GM18502 (cell line): ENCODE measurements around the gene TMPRSS11B.
A peak's percentile ranks its signal among the peaks of the same experiment; 100 is the strongest.
"Not testable (repeated sequence)": the region's sequence is repeated elsewhere in the genome, so short reads cannot be mapped to it uniquely, and the experiment has no call there.

ENCODE experiments used
- ATAC-seq: cut with Tn5 transposase; IDR thresholded peaks from one replicate; pipeline ENCODE4 v1.9.1; 2021; ENCODE audit warnings: mild to moderate bottlenecking; ENCODE audit not compliant: unreplicated experiment, poor library complexity

Gene TMPRSS11B, protein sequence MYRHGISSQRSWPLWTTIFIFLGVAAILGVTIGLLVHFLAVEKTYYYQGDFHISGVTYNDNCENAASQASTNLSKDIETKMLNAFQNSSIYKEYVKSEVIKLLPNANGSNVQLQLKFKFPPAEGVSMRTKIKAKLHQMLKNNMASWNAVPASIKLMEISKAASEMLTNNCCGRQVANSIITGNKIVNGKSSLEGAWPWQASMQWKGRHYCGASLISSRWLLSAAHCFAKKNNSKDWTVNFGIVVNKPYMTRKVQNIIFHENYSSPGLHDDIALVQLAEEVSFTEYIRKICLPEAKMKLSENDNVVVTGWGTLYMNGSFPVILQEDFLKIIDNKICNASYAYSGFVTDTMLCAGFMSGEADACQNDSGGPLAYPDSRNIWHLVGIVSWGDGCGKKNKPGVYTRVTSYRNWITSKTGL

DNA sequence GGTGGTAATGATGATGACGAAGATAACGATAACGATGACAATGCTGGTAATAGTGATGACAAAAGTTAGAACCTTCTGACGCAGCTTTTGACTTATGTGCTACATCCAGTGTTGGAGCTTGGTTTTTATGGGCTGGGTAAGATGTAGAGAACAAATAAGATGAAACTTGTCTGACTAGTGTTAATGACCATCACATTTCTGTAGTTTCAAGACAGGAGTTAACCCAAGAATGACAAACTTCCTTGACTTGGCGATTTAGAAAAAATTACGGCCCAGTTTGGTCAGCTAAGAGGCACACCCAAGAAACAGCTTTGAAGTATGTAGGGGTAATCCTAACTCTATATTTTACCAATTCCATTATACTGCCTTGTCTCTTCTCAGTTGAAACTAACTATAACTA, at the start of gene TMPRSS11B:
TMPRSS11B (minus strand) TSS at position 101 of the 400 bp plus-strand sequence. CDS start 136 bp downstream, outside the sequence.
- no peak for ATAC-seq

DNA sequence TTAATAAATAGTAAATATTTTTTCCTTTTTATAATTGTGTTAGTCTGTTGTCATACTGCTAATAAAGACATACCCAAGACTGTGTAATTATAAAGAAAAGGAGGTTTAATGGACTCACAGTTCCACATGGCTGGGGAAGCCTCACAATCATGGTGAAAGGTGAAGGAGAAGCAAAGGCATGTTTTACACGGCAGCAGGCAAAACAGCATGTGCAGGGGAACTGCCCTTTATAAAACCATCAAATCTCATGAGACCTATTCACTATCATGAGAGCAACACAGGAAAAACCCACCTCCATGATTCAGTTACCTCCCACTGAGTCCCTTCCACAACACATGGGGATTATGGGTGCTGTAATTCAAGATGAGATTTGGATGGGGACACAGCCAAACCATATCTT, 45.8 kb upstream of the TMPRSS11B start:
- ATAC-seq = no peak

DNA sequence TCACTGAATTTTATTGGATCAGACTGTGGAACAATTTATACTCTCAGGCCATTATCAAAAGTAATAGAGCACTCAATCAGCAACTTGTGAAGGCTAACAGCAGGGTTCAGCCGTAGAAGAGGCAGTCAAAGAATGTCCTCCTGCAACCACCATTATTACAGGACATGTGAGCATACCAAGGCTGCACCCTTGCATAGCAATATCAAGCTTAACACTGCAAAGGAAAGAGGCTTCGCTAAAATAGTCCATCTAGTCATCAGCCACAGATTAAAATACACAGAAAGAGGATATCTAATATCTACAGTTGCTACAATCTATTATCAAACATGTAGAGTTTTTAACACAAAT, 42.9 kb upstream of the TMPRSS11B start:
- ATAC-seq = no peak

DNA sequence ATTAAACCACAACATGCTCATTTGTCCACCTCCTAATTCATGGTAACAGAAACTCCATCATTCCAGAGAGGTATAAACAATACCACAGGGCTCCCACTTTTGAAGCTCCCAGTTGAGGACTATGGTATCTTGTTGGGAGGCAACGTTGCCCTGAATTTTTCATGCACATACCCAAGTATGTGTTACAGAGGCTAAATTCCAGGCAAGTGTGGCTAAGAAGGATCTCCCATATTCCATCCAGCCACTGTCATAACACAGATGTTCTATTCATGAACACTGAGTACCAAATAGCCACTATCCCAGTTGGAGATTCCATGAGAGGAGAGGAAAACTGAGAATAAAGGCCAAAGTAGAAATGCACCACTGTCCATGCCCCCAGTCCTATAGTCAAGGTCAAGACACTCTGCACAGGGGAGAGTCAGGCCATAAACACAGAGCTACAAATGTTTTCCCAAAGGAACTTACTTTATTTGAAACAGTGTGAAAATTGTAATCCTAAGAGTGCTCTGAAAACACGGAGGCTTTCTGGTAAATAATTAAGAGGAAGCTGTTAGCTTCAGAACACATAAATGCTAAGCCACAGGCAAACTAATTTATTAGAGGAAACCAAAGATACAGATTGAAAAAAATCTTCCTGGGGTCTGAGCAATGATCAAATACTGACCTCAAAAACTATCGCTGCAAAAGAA, 42.4 kb upstream of the TMPRSS11B start:
- no peak for ATAC-seq

DNA sequence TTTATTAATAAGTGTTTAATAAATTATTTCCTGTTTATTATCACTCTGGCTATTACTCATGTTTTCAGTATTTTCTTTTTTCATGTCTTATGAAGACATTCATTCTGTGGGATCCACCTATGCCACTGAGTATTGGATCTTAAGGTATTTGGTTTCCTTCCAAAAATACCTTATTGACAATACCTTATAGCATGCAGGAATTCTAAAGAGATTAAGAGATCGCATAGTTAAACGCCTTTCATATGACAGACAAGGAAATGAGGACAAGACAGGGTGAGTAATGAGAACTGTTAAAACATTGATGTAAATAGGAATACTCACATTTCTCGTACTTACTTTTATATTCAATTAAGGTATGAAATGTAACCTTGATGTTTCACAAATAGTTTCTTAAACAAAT, 38.2 kb upstream of the TMPRSS11B start:
- ATAC-seq = no peak

DNA sequence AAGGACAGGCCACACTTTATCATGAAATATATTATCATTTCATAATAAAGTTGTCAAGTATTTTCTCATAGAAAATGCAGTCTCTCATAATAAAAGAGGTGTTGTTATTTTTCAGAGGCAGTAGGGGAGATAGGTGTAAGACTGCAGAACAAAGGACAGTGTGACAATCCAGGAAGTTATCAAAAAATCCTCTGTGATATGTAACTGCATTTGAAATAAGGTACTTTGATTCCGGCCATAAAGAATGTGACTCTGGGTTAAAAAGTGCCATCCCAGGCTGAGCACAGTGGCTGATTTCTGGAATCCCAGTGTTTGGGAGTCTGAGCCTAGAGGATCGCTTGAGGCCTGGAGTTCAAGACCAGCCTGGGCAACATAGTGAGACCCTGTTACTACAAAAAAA, 37.6 kb upstream of the TMPRSS11B start:
- ATAC-seq = no peak

DNA sequence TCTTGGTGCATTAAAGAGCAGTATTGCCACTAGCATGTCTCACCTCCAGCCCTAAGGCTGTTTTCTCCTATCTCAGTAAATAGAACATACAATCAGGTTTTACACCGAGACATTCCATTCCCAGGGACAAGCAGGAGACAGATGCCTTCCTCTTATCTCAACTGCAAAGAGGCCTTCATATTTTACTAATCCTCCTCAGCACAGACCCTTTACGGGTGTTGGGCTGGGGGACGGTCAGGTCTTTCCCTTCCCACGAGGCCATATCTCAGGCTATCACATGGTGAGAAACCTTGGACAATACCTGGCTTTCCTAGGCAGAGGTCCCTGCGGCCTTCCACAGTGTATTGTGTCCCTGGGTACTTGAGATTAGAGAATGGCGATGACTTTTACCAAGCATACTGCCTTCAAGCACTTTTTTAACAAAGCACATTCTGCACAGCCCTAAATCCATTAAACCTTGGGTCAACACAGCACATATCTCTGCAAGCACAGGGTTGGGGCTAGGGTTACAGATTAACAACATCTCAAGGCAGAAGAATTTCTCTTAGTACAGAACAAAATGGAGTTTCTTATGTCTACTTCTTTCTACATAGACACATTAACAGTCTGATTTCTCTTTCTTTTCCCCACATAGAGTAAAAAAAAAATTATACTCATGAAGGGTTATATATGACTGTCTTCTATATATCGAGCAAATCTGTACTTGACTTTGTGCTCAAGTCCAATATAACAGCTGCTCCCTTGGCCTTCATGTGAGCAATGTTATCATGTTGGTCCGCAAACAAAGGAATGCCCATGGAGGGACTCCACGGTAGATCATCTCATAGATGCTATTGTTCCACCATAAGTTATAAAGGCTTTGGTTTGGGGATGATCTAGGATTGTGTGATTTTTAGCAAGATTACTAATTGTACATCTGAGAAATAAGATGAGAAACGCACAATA, 36.6 kb upstream of the TMPRSS11B start:
- ATAC-seq = not testable (repeated sequence)

DNA sequence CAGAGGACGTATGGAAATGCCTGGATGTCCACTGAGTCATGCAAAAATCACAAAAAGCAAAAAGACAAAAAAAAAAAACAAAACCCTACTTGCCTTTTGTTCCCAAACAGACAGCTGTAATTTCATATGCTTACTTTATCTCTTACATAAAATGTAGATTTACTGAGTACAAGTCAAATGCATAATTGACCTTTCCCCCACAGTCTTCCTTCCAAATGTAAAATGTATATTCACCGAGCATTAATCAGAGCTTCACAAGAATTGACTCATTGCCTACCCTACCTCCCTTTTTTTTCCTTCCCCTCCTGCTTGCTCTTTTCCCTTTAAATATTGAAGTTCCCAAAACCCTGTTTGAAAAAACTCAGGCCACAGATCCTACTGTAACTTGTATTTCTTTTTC, 32.5 kb upstream of the TMPRSS11B start:
- no peak for ATAC-seq

DNA sequence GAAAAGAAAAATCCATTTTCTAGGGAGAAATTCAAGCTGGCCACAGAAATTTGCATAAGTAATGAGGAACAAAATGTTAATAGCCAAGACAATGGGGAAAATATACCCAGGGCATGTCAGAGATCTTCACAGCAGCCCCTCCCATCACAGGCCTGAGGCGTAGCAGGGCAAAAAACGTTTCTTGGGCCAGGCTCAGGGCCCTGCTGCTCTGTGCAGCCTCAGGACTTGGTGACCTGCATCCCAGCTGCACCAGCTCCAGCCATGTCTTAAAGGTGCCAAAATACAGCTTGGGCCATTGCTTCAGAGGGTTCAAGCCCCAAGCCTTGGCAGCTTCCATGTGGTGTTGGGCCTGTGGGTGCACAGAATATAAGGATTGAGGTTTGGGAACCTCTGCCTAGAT, 32.1 kb upstream of the TMPRSS11B start:
- no peak for ATAC-seq

DNA sequence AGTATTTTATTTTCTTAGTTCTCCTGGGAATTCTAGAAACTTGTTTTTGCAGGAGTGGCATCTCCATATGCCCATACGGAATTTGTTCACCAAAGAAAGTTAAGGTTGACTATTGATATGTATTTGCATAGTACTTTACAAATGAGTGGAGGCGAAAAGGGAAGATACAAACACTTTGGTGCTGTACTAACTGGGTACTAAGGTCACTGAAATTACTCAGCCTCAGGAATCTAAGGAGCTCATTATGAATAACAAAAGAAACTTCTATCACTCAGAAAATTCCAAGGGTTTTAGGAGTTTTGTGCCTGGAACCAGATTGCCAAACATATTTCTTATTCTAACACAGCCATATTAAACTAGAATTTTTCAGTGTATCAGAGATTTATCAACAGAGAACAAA, 27.4 kb upstream of the TMPRSS11B start:
- peak; percentile 60 for ATAC-seq

DNA sequence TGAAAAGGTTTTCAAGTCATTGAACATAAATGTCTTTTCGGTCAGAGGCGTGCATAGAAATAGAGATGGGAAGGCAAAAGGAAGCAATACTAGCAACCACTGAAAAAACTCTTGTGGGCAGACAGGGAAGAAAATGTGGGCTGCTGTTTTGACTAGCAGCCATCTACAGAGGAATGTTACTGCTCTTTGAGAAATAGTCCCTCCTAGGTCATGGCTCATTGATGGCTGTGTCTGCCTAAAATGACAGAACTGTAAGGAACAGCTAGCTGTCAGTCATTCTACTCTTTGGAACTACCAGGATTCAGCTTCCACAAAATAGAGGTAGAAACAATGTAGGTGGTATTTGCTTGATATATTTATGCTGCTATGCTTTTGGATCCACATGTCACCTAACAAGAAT, 26.9 kb upstream of the TMPRSS11B start:
- peak; percentile 57 for ATAC-seq

DNA sequence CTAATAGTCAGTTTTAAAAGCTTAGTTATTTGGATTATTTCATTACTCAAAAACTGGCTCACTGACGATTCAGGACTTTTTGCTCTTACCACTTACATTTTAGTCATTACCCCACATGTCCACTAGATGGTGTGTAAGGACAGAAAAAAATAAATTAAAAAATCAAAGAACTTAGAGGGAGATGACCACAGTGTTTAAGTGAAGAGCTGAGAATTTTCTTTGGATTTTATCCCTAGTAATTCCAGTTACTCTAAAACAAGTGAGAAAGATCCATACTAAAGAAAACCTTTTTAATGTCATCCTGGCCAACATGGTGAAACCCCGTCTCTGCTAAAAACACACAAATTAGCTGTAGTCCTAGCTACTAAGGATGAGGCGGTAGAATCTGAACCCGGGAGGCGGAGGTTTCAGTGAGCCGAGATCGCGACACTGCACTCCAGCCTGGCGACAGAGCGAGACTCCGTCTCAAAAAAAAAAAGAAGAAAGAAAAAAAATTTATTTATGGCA, 26.4 kb upstream of the TMPRSS11B start:
- ATAC-seq = peak; percentile 72

DNA sequence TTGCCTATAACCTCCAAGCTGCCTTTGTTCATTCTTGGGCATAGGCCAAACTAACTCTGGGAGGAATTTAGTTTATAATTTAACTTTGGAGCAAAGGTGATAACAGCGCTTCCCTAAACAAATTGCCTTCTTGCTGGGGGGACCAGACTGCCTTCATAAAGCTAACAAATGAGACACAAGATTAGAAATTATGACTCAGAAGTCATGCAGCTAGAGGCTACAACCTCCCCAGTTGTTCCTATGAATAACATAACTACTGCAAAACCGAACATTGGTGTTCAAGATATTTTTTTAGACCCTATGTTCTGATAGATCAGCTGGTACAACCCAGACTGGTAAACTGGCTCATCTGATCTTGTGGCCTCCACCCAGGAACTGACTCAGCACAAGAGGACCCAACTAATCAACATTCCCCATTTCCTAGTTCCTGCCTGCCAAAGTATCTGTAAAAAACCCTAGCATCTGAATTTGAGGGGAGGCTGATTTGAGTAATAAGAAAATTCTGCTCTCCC, 22.0 kb upstream of the TMPRSS11B start:
- ATAC-seq = no peak

DNA sequence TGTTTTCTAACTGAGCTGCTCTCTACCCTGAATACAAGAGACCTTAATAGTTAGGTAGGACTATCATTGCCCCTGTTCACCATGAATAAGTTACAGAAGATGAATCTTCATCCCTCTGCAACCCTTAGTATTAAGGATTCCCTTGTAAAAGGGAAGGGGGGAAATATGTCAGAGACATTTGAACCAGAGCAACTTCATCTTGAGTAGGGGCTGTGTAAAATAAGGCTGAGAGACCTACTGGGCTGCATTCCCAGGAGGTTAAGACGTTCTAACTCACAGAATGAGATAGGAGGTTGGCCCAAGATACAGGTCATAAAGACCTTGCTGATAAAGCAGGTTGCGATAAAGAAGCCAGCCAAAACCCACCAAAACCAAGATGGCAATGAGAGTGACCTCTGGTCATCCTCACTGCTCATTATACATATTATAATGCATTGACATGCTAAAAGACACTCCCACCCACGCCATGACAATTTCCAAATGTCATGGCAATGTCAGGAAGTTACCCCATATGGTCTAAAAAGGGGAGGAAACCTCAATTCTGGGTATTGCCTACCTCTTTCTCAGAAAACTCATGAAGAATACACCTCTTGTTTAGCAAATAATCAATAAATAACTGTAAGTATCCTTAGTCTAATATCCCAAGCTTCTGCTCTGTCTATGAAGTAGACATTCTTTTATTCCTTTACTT, 19.5 kb upstream of the TMPRSS11B start:
- ATAC-seq = no peak

DNA sequence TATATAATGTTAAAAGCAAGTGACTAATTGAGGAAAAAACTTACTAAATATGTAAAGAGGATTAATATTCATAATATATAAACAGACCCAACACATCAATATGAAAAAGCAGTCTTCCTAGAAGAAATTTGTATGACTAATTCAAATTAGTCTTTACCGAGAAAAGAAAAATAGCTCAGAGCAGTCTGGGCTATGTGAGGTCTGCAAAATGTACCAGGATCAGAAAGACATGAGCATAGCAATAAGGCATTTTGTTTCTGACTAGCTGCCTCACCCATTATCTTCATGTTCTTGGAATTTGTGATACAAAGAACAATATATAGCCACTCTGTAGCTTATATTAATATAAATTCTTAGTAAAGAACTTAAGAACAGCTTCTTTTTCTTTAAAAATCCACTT, 13.7 kb upstream of the TMPRSS11B start:
- no peak for ATAC-seq

DNA sequence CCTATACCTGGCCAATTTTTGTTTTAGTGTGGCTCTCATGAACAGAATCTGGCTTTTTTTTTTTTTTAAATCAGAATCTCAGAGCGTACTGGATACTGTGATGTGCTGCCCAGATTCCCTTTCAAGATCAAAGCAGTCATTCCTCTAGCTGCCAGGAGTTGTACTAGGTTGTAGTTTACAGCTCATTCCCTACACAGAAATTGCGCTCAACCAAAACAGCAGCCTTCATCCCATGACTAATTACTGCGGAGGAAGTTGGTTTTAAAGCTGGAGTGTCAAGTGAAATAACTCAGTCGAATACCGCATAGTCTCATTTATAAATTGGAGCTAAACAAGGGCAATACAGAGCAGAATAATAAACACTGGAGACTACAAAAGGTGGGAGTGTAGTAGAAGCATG, 12.2 kb upstream of the TMPRSS11B start:
- ATAC-seq = no peak

DNA sequence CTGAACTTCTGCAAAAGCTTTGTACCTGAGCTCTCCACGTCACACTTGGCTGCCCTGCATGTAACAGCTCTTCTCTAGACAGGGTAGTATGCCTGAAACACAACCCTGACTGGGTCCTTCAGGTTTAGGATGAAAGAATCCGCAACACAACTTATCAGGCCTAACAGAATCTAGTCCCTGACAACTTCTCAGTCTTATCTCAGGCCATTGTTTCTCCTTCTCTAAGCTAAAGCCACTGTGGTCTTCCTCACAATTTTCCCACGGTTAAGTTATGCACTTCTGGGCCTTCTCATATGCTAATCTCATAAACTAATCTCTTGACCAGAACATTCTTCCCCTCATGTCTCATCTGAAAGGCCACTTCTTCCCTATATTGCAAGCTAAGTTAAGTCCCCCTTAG, 10.8 kb upstream of the TMPRSS11B start:
- ATAC-seq = no peak

DNA sequence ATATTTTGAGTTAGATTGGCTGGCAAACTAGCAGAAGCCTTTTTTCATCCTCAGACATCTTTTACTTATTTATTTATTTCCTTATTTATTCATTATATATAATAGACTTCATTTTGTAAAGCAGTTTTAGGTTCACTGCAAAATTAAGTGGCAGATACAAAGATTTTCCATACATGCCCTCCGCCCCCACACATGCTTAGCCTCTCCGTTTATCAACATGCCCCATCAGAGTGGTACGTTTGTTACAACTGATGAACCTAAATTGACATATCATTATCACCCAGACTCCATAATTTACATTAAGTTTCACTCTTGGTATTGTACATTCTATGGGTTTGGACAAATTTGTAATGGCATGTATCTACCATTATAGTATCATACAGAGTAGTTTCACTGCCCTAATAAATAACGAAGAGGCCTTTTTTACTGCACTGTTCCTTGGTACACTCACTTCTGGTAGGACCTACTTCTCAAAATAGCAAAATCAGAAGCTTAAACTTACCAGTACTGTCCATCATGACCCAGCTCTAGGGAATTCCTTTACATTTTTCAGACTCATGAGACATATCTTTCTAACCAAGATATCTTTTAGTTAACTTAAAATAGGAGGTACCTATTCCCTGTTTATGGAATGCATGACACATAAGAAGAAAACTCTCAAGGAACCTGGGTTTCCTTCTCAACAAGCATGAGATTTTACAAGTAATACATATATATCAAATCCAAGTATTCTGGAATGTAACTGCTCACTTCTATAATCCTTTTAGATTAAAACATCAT, 4.8 kb upstream of the TMPRSS11B start:
- no peak for ATAC-seq

DNA sequence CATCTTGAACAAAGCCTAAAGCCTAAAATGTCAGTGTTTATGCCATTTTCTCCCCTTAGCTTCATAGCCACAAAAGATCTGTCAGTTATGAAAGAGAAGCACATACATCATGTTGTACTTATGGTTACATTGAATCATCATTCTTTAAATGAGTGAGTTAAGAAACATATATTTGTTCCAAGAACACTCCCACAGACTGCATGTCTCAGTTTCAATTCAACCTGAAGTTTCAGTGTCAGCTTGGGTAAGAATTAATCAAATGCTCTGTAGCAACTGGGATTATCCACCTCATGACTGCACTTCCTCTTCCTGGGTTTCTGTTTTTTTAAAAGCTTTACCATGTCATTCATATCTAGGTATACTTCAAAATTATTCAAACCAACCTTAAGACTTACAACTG, 3.9 kb upstream of the TMPRSS11B start:
- peak; percentile 87 for ATAC-seq
